Heart right ventricle (tissue), 16 donors: ENCODE measurements around the gene ZBTB46. TPM values are rescaled to one million over a fixed set of nuclear protein-coding genes. Genes with fewer than 3 reads are reported as not detected.

ENCODE experiments used
- ATAC-seq, 8 donors: fragments of 200-7000 bp; cut with Tn5 transposase; one replicate each; pipeline ENCODE4 v1.9.1; 2020; ENCODE audit warnings: mild to moderate bottlenecking in 8 of 8, moderate library complexity in 8 of 8, moderate number of reproducible peaks in 1 of 8
- DNase-seq, 2 donors: peaks; one replicate each; pipeline ENCODE4 v3.0.0-alpha.2; 2020
- H3K27ac ChIP-seq, 10 donors: fragments of 200-600 bp; sonication (generic) in 2 of 10; one replicate each; pipeline versions ENCODE4 v1.5.0 to v1.8.0; 2020 to 2022; ENCODE audit warnings: mild to moderate bottlenecking in 3 of 10
- H3K27me3 ChIP-seq, 7 donors: fragments of 200-600 bp; one replicate each; pipeline ENCODE4 v1.8.0; 2021 to 2022; ENCODE audit warnings: mild to moderate bottlenecking in 2 of 7
- H3K36me3 ChIP-seq, 9 donors: fragments of 200-600 bp; sonication (generic) in 1 of 9; one replicate each; pipeline versions ENCODE4 v1.5.0 to v1.8.0; 2020 to 2022; ENCODE audit warnings: mild to moderate bottlenecking in 2 of 9
- H3K4me1 ChIP-seq, 9 donors: fragments of 200-600 bp; sonication (generic) in 1 of 9; one replicate each; pipeline versions ENCODE4 v1.5.0 to v1.8.0; 2020 to 2022; ENCODE audit warnings: mild to moderate bottlenecking in 4 of 9
- H3K4me3 ChIP-seq, 10 donors: fragments of 200-600 bp; sonication (generic) in 2 of 10; one replicate each; pipeline versions ENCODE4 v1.5.0 to v1.8.0; 2020 to 2022; ENCODE audit warnings: mild to moderate bottlenecking in 7 of 10, moderate library complexity in 2 of 10
- H3K9me3 ChIP-seq, 11 donors: fragments of 200-600 bp in 10 of 11; sonication (generic) in 2 of 11; one replicate each; pipeline versions ENCODE4 v1.5.0 to v1.8.0; 2013 to 2022; ENCODE audit warnings: mild to moderate bottlenecking in 2 of 11, control low read depth in 1 of 11, moderate library complexity in 1 of 11
- CTCF ChIP-seq, 9 donors: fragments of 200-600 bp; sonication (generic) in 2 of 9; IDR thresholded peaks; one replicate each; pipeline versions ENCODE4 v1.5.0 to v1.8.0; 2021 to 2022; ENCODE audit warnings: antibody characterized with exemption in 9 of 9, mild to moderate bottlenecking in 5 of 9, moderate library complexity in 1 of 9
- WGBS, 2 donors: extraction: QIAGEN DNeasy Blood & Tissue Kit; methylation state at CpG; one replicate each; pipeline ENCODE4 v1.1.7; 2013; ENCODE audit warnings: inconsistent platforms in 1 of 2; 5-methylcytosine and 5-hydroxymethylcytosine counted together
- intact Hi-C, 10 donors: fragments of 100-400 bp; cut with DNase I; formaldehyde crosslinking; loops; one replicate each; pipeline versions ENCODE4 v1.11.1 to v1.14.2; 2022
- polyA plus RNA-seq, 2 donors: library from polyadenylated mRNA; stranded (reverse); fragments of 200-250 nt; gene quantifications; one replicate each; pipeline ENCODE4 v1.2.3, GENCODE V29; 2013
- total RNA-seq, 10 donors: library from RNA; stranded (reverse); fragmentation: NEBNext Ultra II Directional in 3 of 10; extraction: Animal tissue kit (Norgen Biotek cat#: 25700) in 3 of 10; gene quantifications; one replicate each; pipeline versions ENCODE4 v1.2.1 to v1.2.4, GENCODE V29; 2021 to 2023
- donor health status: Arrhythmogenic right ventricular cardiomyopathy.
- donor health status: ischemic (EF 13 %, LVEDD 7.1; RV severe dilation, severe dysfunction).
- donor health status: healthy with polysubstance abuse.
- donor health status: DM: no; HTN: yes; CAD: no.
- donor health status: DM: no; HTN: no; CAD: no.
- donor health status: ischemic (EF 25% LVEDD 6.9; RV normal size, moderate dysfunction).
- donor health status: ischemic (EF 25% LVEDD 5.7; RV mildly dilated, moderate dysfunction).
- donor health status: healthy.
- donor health status: DM: yes; HTN: yes; CAD: no.
- donor health status: Ischemic cardiomyopathy.
- donor health status: ischemic (EF 35%, LVEDD 5.7; RV mildly dilated, moderate dysfunction).
- donor health status: nonischemic (EF 11% LVEDD 7.7; RV severe dilation, severe dysfunction).
- donor health status: DM: yes; HTN: yes; CAD: no.
- donor health status: PGD.
- donor health status: ischemic (EF 29% LVEDD 5.4; RV normal size, mild dysfunction).
- donor health status: nonischemic (EF 23%, LVEDD 6.1; RV moderate dilation, normal function).

The ZBTB46 gene
- total and polyA plus RNA-seq, 12 donors: 5.6 to 25.4 (median 14.4) TPM

DNA sequence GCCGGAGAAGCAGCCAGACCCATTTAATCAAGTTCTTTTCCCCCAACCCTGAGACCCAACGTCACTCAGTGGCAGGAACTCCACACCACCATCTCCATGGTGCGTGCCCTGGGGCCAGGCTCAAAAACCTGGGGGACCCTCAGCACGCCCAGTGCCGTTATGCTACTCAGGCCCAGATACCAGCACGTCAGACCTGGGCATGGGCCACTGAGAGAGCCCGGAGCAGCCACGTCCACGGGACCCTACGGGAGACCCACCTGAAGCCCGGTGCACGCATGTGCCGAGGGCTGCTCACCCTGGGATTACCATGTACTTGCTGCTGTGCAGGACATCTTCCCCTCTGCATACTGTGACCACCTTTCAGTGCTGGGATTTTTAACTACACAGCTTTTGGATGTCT lies 77.7 kb downstream of the ZBTB46 start:
- ATAC-seq: peak in 1 of 8 donors; percentile 16
- DNase-seq: no peak
- intact Hi-C loops: no loop called here
- Histone ChIP-seq H3K36me3 (peaks cover 0 to 69% (median 0%) of the 10 kb centered on the region in 9 donors), H3K4me1 (peaks cover 0 to 6% (median 0%) of the 10 kb centered on the region in 9 donors), H3K9me3 (no peaks in the 10 kb centered on the region), H3K27ac (no peak overlapping the region), H3K4me3 (no peak overlapping the region), H3K27me3 (no peaks in the 10 kb centered on the region)
- 95 to 97% methylated on average over 13 of the region's 13 CpGs for WGBS, 2 donors
- TF ChIP-seq CTCF (IDR thresholded peaks at IDR 0.05): no peak

DNA sequence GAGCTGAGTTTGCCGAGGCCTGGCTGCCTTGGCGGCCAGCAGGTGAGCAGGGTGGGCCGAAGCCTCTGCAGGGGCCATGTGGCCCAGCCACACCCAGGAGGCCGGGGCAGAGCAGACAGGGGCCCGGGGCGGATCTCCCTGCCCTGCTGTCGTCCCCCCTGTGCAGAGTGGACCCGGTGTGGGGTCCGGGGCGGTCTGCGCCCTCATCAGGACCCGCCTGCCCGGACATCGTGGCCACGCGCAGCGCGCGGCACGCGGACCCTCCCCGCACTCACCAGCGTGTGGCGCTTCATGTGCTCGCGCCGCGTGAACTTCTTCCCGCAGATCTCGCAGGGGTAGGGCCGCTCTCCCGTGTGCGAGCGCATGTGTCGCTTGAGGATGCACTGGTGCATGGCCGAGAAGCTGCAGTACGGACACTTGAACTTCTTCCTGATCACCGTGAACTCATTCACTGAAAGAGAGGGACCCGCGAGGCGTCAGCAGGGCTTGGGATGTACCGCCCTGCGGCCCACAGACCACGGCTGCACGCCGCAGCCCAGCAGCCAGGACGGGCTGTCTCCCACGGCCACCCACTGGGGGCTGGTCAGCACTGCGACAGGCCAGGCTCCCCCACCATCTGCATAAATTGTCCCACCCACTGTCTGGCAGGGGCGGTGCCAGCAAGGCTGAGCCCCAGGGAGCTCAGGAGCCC lies 78.5 kb downstream of the ZBTB46 start:
- intact Hi-C loops: no loop called here
- Histone ChIP-seq H3K27me3 (no peaks in the 10 kb centered on the region), H3K36me3 (peaks cover 0 to 76% (median 0%) of the 10 kb centered on the region in 9 donors), H3K4me3 (no peak overlapping the region), H3K4me1 (peaks cover 0 to 6% (median 0%) of the 10 kb centered on the region in 9 donors), H3K27ac (no peak overlapping the region), H3K9me3 (no peaks in the 10 kb centered on the region)
- WGBS, 2 donors: 91 to 93% methylated on average over 50 of the region's 50 CpGs
- no peak for TF ChIP-seq CTCF (IDR thresholded peaks at IDR 0.05)
- ATAC-seq: peak in 1 of 8 donors; percentile 14
- DNase-seq: no peak

GRCh38 chr20:63751471-63752271 lies 79.4 kb downstream of the ZBTB46 start:
- H3K27ac ChIP-seq: peak overlapping the region in 1 of 10 donors; percentile 80
- DNase-seq (no peak), ATAC-seq (no peak)
- no peaks in the 10 kb centered on the region for H3K27me3 ChIP-seq
- intact Hi-C loops: no loop called here
- H3K9me3 ChIP-seq: no peaks in the 10 kb centered on the region
- no peak overlapping the region for H3K4me3 ChIP-seq
- 81 to 82% methylated on average over 33 to 39 of the region's 45 CpGs for WGBS, 2 donors
- TF ChIP-seq CTCF (IDR thresholded peaks at IDR 0.05): no peak
- peaks cover 0 to 74% (median 2%) of the 10 kb centered on the region in 9 donors for H3K36me3 ChIP-seq
- peaks cover 0 to 6% (median 0%) of the 10 kb centered on the region in 9 donors for H3K4me1 ChIP-seq

GRCh38 chr20:63750807-63751470 lies 80.1 kb downstream of the ZBTB46 start:
- TF ChIP-seq CTCF (IDR thresholded peaks at IDR 0.05): no peak
- intact Hi-C loops: no loop called here
- peak overlapping the region in 1 of 10 donors; percentile 80 for H3K27ac ChIP-seq
- no peaks in the 10 kb centered on the region for H3K27me3 ChIP-seq
- WGBS, 2 donors: 80% methylated on average over 26 of the region's 26 CpGs
- H3K36me3 ChIP-seq: peaks cover 0 to 82% (median 6%) of the 10 kb centered on the region in 9 donors
- no peak for ATAC-seq
- H3K9me3 ChIP-seq: no peaks in the 10 kb centered on the region
- H3K4me3 ChIP-seq: no peak overlapping the region
- DNase-seq: no peak
- H3K4me1 ChIP-seq: peaks cover 0 to 6% (median 0%) of the 10 kb centered on the region in 9 donors
